Measurements from ENCODE around the gene DNAJC16.
"Not testable (repeated sequence)": the region's sequence is repeated elsewhere in the genome, so short reads cannot be mapped to it uniquely, and the experiment has no call there.

DNAJC16 gene

GRCh38 chr1:15488371-15488770 is 38.3 kb upstream of the DNAJC16 start:
- H3K27ac ChIP-seq (ENCODE audit: low read length) = no peak overlapping the region
- peaks cover 8 to 14% of the 10 kb centered on the region in 2 donors for H3K36me3 ChIP-seq (ENCODE audit: control insufficient read depth in 2 of 2, insufficient read depth in 2 of 2, low read length in 2 of 2)
- H3K9me3 ChIP-seq (ENCODE audit: control insufficient read depth in 2 of 2, low read length in 2 of 2) = no peaks in the 10 kb centered on the region
- no peaks in the 10 kb centered on the region for H3K27me3 ChIP-seq (ENCODE audit: control insufficient read depth in 1 of 2, insufficient read depth in 2 of 2, low read length in 2 of 2)
- no peak overlapping the region for H3K4me3 ChIP-seq (ENCODE audit: low read length in 2 of 2)
- H3K4me1 ChIP-seq (ENCODE audit: control insufficient read depth, insufficient read depth, low read length) = peaks cover 7% of the 10 kb centered on the region
- H3K9ac ChIP-seq (ENCODE audit: low read length in 2 of 2) = no peak overlapping the region

GRCh38 chr1:15489052-15489736 is 37.5 kb upstream of the DNAJC16 start:
- peaks cover 15 to 22% of the 10 kb centered on the region in 2 donors for H3K36me3 ChIP-seq (ENCODE audit: control insufficient read depth in 2 of 2, insufficient read depth in 2 of 2, low read length in 2 of 2)
- no peaks in the 10 kb centered on the region for H3K27me3 ChIP-seq (ENCODE audit: control insufficient read depth in 1 of 2, insufficient read depth in 2 of 2, low read length in 2 of 2)
- H3K4me1 ChIP-seq (ENCODE audit: control insufficient read depth, insufficient read depth, low read length) = peaks cover 7% of the 10 kb centered on the region
- no peak overlapping the region for H3K4me3 ChIP-seq (ENCODE audit: low read length in 2 of 2)
- no peak overlapping the region for H3K27ac ChIP-seq (ENCODE audit: low read length)
- H3K9me3 ChIP-seq (ENCODE audit: control insufficient read depth in 2 of 2, low read length in 2 of 2) = no peaks in the 10 kb centered on the region
- H3K9ac ChIP-seq (ENCODE audit: low read length in 2 of 2) = no peak overlapping the region

- not testable (repeated sequence) for H3K27me3 ChIP-seq (ENCODE audit: control insufficient read depth in 1 of 2, insufficient read depth in 2 of 2, low read length in 2 of 2); H3K9me3 ChIP-seq (ENCODE audit: control insufficient read depth in 2 of 2, low read length in 2 of 2); H3K4me3 ChIP-seq (ENCODE audit: low read length in 2 of 2); H3K4me1 ChIP-seq (ENCODE audit: control insufficient read depth, insufficient read depth, low read length); H3K27ac ChIP-seq (ENCODE audit: low read length); H3K9ac ChIP-seq (ENCODE audit: low read length in 2 of 2)
- peaks cover 20 to 22% of the 10 kb centered on the region in 2 donors for H3K36me3 ChIP-seq (ENCODE audit: control insufficient read depth in 2 of 2, insufficient read depth in 2 of 2, low read length in 2 of 2)
These were observed 35.6 kb upstream of the DNAJC16 start for GRCh38 chr1:15491010-15491409.

GRCh38 chr1:15492596-15492995 is 34.1 kb upstream of the DNAJC16 start:
- H3K4me1 ChIP-seq (ENCODE audit: control insufficient read depth, insufficient read depth, low read length) = peaks cover 7% of the 10 kb centered on the region
- H3K36me3 ChIP-seq (ENCODE audit: control insufficient read depth in 2 of 2, insufficient read depth in 2 of 2, low read length in 2 of 2) = peaks cover 18 to 23% of the 10 kb centered on the region in 2 donors
- H3K9ac ChIP-seq (ENCODE audit: low read length in 2 of 2) = no peak overlapping the region
- H3K27ac ChIP-seq (ENCODE audit: low read length) = no peak overlapping the region
- H3K9me3 ChIP-seq (ENCODE audit: control insufficient read depth in 2 of 2, low read length in 2 of 2) = no peaks in the 10 kb centered on the region
- no peak overlapping the region for H3K4me3 ChIP-seq (ENCODE audit: low read length in 2 of 2)
- H3K27me3 ChIP-seq (ENCODE audit: control insufficient read depth in 1 of 2, insufficient read depth in 2 of 2, low read length in 2 of 2) = no peaks in the 10 kb centered on the region

- Histone ChIP-seq H3K9ac (ENCODE audit: low read length in 2 of 2) (no peak overlapping the region), H3K36me3 (ENCODE audit: control insufficient read depth in 2 of 2, insufficient read depth in 2 of 2, low read length in 2 of 2) (peaks cover 18 to 25% of the 10 kb centered on the region in 2 donors)
These were observed 32.7 kb upstream of the DNAJC16 start for GRCh38 chr1:15493869-15494390.

GRCh38 chr1:15500184-15501178 is 26.2 kb upstream of the DNAJC16 start:
- H3K27me3 ChIP-seq (ENCODE audit: control insufficient read depth in 1 of 2, insufficient read depth in 2 of 2, low read length in 2 of 2) = no peaks in the 10 kb centered on the region
- no peak overlapping the region for H3K9ac ChIP-seq (ENCODE audit: low read length in 2 of 2)
- H3K4me1 ChIP-seq (ENCODE audit: control insufficient read depth, insufficient read depth, low read length) = peaks cover 5% of the 10 kb centered on the region
- H3K27ac ChIP-seq (ENCODE audit: low read length) = no peak overlapping the region
- no peak overlapping the region for H3K4me3 ChIP-seq (ENCODE audit: low read length in 2 of 2)
- H3K9me3 ChIP-seq (ENCODE audit: control insufficient read depth in 2 of 2, low read length in 2 of 2) = no peaks in the 10 kb centered on the region
- H3K36me3 ChIP-seq (ENCODE audit: control insufficient read depth in 2 of 2, insufficient read depth in 2 of 2, low read length in 2 of 2) = peaks cover 16 to 20% of the 10 kb centered on the region in 2 donors

More at GRCh38 chr1:15493869-15494390, 32.7 kb upstream of the DNAJC16 start:
- Histone ChIP-seq H3K4me1 (ENCODE audit: control insufficient read depth, insufficient read depth, low read length) (peaks cover 6% of the 10 kb centered on the region), H3K27me3 (ENCODE audit: control insufficient read depth in 1 of 2, insufficient read depth in 2 of 2, low read length in 2 of 2) (no peaks in the 10 kb centered on the region), H3K27ac (ENCODE audit: low read length) (no peak overlapping the region), H3K4me3 (ENCODE audit: low read length in 2 of 2) (no peak overlapping the region), H3K9me3 (ENCODE audit: control insufficient read depth in 2 of 2, low read length in 2 of 2) (no peaks in the 10 kb centered on the region)

GRCh38 chr1:15501208-15502032 is 25.2 kb upstream of the DNAJC16 start:
- Histone ChIP-seq H3K36me3 (ENCODE audit: control insufficient read depth in 2 of 2, insufficient read depth in 2 of 2, low read length in 2 of 2) (peaks cover 20 to 22% of the 10 kb centered on the region in 2 donors), H3K9ac (ENCODE audit: low read length in 2 of 2) (no peak overlapping the region)

GRCh38 chr1:15504436-15504835 is 22.2 kb upstream of the DNAJC16 start:
- Histone ChIP-seq H3K9me3 (ENCODE audit: control insufficient read depth in 2 of 2, low read length in 2 of 2) (no peaks in the 10 kb centered on the region), H3K27me3 (ENCODE audit: control insufficient read depth in 1 of 2, insufficient read depth in 2 of 2, low read length in 2 of 2) (no peaks in the 10 kb centered on the region), H3K4me3 (ENCODE audit: low read length in 2 of 2) (no peak overlapping the region), H3K9ac (ENCODE audit: low read length in 2 of 2) (no peak overlapping the region), H3K36me3 (ENCODE audit: control insufficient read depth in 2 of 2, insufficient read depth in 2 of 2, low read length in 2 of 2) (peaks cover 15 to 22% of the 10 kb centered on the region in 2 donors), H3K4me1 (ENCODE audit: control insufficient read depth, insufficient read depth, low read length) (peaks cover 5% of the 10 kb centered on the region), H3K27ac (ENCODE audit: low read length) (no peak overlapping the region)

More at GRCh38 chr1:15501208-15502032, 25.2 kb upstream of the DNAJC16 start:
- Histone ChIP-seq H3K27me3 (ENCODE audit: control insufficient read depth in 1 of 2, insufficient read depth in 2 of 2, low read length in 2 of 2) (no peaks in the 10 kb centered on the region), H3K9me3 (ENCODE audit: control insufficient read depth in 2 of 2, low read length in 2 of 2) (no peaks in the 10 kb centered on the region), H3K27ac (ENCODE audit: low read length) (no peak overlapping the region), H3K4me1 (ENCODE audit: control insufficient read depth, insufficient read depth, low read length) (peaks cover 5% of the 10 kb centered on the region), H3K4me3 (ENCODE audit: low read length in 2 of 2) (no peak overlapping the region)

- H3K9me3 ChIP-seq (ENCODE audit: control insufficient read depth in 2 of 2, low read length in 2 of 2) = no peaks in the 10 kb centered on the region
- peaks cover 16 to 22% of the 10 kb centered on the region in 2 donors for H3K36me3 ChIP-seq (ENCODE audit: control insufficient read depth in 2 of 2, insufficient read depth in 2 of 2, low read length in 2 of 2)
- peaks cover 8% of the 10 kb centered on the region for H3K4me1 ChIP-seq (ENCODE audit: control insufficient read depth, insufficient read depth, low read length)
- H3K27me3 ChIP-seq (ENCODE audit: control insufficient read depth in 1 of 2, insufficient read depth in 2 of 2, low read length in 2 of 2) = no peaks in the 10 kb centered on the region
- H3K27ac ChIP-seq (ENCODE audit: low read length) = no peak overlapping the region
- no peak overlapping the region for H3K9ac ChIP-seq (ENCODE audit: low read length in 2 of 2)
- no peak overlapping the region for H3K4me3 ChIP-seq (ENCODE audit: low read length in 2 of 2)
These were observed 19.8 kb upstream of the DNAJC16 start for GRCh38 chr1:15506831-15507230.

GRCh38 chr1:15507278-15507677 is 19.4 kb upstream of the DNAJC16 start:
- Histone ChIP-seq H3K9ac (ENCODE audit: low read length in 2 of 2) (no peak overlapping the region), H3K4me3 (ENCODE audit: low read length in 2 of 2) (no peak overlapping the region), H3K4me1 (ENCODE audit: control insufficient read depth, insufficient read depth, low read length) (peaks cover 5% of the 10 kb centered on the region), H3K36me3 (ENCODE audit: control insufficient read depth in 2 of 2, insufficient read depth in 2 of 2, low read length in 2 of 2) (peaks cover 21 to 25% of the 10 kb centered on the region in 2 donors), H3K27me3 (ENCODE audit: control insufficient read depth in 1 of 2, insufficient read depth in 2 of 2, low read length in 2 of 2) (no peaks in the 10 kb centered on the region), H3K27ac (ENCODE audit: low read length) (no peak overlapping the region), H3K9me3 (ENCODE audit: control insufficient read depth in 2 of 2, low read length in 2 of 2) (no peaks in the 10 kb centered on the region)
